Spleen (tissue), 11 donors: Measurements from ENCODE around the gene PRRT4. TPM values are rescaled to one million over a fixed set of nuclear protein-coding genes. Genes with fewer than 3 reads are reported as not detected.

Experiments used
- DNase-seq: peaks from one replicate; pipeline ENCODE4 v3.0.0-alpha.2; 2020
- H3K27ac ChIP-seq, 8 donors: fragments of 200-600 bp; sonication (generic) in 7 of 8; 1 replicate in 4 of 8; 2 replicates in 4 of 8; pipeline versions ENCODE4 v1.5.0 to v1.8.0; 2016 to 2021; ENCODE audit warnings: inconsistent platforms in 4 of 8, mild to moderate bottlenecking in 4 of 8, moderate library complexity in 1 of 8
- H3K27me3 ChIP-seq, 7 donors: fragments of 200-600 bp; sonication (generic) in 6 of 7; replicated peaks in 1 of 7; 1 replicate in 4 of 7; 2 replicates in 3 of 7; pipeline versions ENCODE4 v1.5.0 to v1.8.0; 2016 to 2021; ENCODE audit warnings: inconsistent platforms in 3 of 7, mild to moderate bottlenecking in 1 of 7
- H3K36me3 ChIP-seq, 6 donors: fragments of 200-600 bp; sonication (generic) in 5 of 6; 1 replicate in 4 of 6; 2 replicates in 2 of 6; pipeline versions ENCODE4 v1.5.0 to v1.8.0; 2016 to 2021; ENCODE audit warnings: inconsistent platforms in 2 of 6
- H3K4me1 ChIP-seq, 6 donors: fragments of 200-600 bp; sonication (generic) in 5 of 6; 1 replicate in 3 of 6; 2 replicates in 3 of 6; pipeline versions ENCODE4 v1.5.0 to v1.8.0; 2016 to 2021; ENCODE audit warnings: inconsistent platforms in 3 of 6
- H3K4me3 ChIP-seq, 8 donors: fragments of 200-600 bp; sonication (generic) in 7 of 8; 1 replicate in 4 of 8; 2 replicates in 4 of 8; pipeline versions ENCODE4 v1.5.0 to v1.8.0; 2016 to 2021; ENCODE audit warnings: inconsistent platforms in 4 of 8, mild to moderate bottlenecking in 4 of 8, moderate library complexity in 2 of 8
- H3K9me3 ChIP-seq, 8 donors: fragments of 200-600 bp; sonication (generic) in 7 of 8; 1 replicate in 4 of 8; 2 replicates in 4 of 8; pipeline versions ENCODE4 v1.5.0 to v1.8.0; 2016 to 2021; ENCODE audit warnings: inconsistent platforms in 4 of 8
- POLR2A ChIP-seq, 3 donors: fragments of 450-650 bp; IDR thresholded peaks; one replicate each; pipeline ENCODE4 v1.5.1; 2017; ENCODE audit warnings: antibody characterized with exemption in 3 of 3, mild to moderate bottlenecking in 1 of 3
- POLR2AphosphoS5 ChIP-seq, 3 donors: sonication (generic); formaldehyde crosslinking; IDR thresholded peaks; one replicate each; pipeline ENCODE4 v1.5.1; 2017; ENCODE audit warnings: antibody characterized with exemption in 3 of 3
- WGBS, 5 donors: extraction: QIAGEN DNeasy Blood & Tissue Kit in 3 of 5; methylation state at CpG; one replicate each; pipeline versions ENCODE4 v1.1.5 to v1.1.7; 2013 to 2018; 5-methylcytosine and 5-hydroxymethylcytosine counted together
- intact Hi-C: fragments of 100-400 bp; cut with DNase I; formaldehyde crosslinking; loops from one replicate; pipeline ENCODE4 v1.15.0; 2023; ENCODE audit warnings: low total_unique reads
- polyA plus RNA-seq, 3 donors: library from polyadenylated mRNA; stranded (reverse); fragments of 200-250 nt; gene quantifications; one replicate each; pipeline ENCODE4 v1.2.1, GENCODE V29; 2013
- total RNA-seq, 7 donors: library from RNA; depleted of rRNA in 3 of 7; stranded (reverse); fragments of >200 nt in 3 of 7; fragmentation: NEBNext Ultra II Directional in 4 of 7; extraction: Animal tissue kit (Norgen Biotek cat#: 25700) in 4 of 7; gene quantifications; one replicate each; pipeline versions ENCODE4 v1.1.0 to v1.2.1, GENCODE V29; 2016 to 2021
- TF ChIP-seq, protein P1 (sequence below), 11 experiments: fragments of 200-600 bp in 7 of 11; fragments of 450-650 bp in 4 of 11; sonication (generic) in 4 of 11; IDR thresholded peaks in 8 of 11; conservative IDR thresholded peaks in 3 of 11; 1 replicate in 7 of 11; 2 replicates in 4 of 11; pipeline versions ENCODE4 v1.4.0 to v1.8.0; 2016 to 2021; ENCODE audit warnings: antibody characterized with exemption in 11 of 11, inconsistent platforms in 4 of 11, mild to moderate bottlenecking in 1 of 11
- donor health status: healthy with polysubstance abuse.
- donor health status: DM: no; HTN: no; CAD: no; lungs with moderate emphysema.
- donor health status: DM: no; HTN: no; CAD: no.
- donor health status: Bipolar disorder and iron deficiency.
- donor health status: healthy.
- donor health status: DM: no; HTN: no; CAD: no.
- donor health status: DM: yes; HTN: yes; CAD: no.

The PRRT4 gene
- total and polyA plus RNA-seq, 10 donors: 0.14 to 5.4 (median 0.45) TPM; not detected in 1

GRCh38 chr7:128352636-128353035, 8.9 kb downstream of the PRRT4 start:
- Histone ChIP-seq H3K36me3 (no peaks in the 10 kb centered on the region), H3K27me3 (peaks cover 4 to 67% (median 31%) of the 10 kb centered on the region in 7 donors), H3K4me1 (peaks cover 3 to 23% (median 11%) of the 10 kb centered on the region in 6 donors), H3K9me3 (no peaks in the 10 kb centered on the region), H3K4me3 (peak overlapping the region in 1 of 8 donors; percentile 41), H3K27ac (no peak overlapping the region)
- WGBS, 5 donors: 67 to 77% (median 73%) methylated on average over 8 of the region's 8 CpGs
- TF ChIP-seq POLR2A (IDR thresholded peaks at IDR 0.05) (no peak), POLR2AphosphoS5 (IDR thresholded peaks at IDR 0.05) (no peak)
- TF ChIP-seq, protein P1, sequence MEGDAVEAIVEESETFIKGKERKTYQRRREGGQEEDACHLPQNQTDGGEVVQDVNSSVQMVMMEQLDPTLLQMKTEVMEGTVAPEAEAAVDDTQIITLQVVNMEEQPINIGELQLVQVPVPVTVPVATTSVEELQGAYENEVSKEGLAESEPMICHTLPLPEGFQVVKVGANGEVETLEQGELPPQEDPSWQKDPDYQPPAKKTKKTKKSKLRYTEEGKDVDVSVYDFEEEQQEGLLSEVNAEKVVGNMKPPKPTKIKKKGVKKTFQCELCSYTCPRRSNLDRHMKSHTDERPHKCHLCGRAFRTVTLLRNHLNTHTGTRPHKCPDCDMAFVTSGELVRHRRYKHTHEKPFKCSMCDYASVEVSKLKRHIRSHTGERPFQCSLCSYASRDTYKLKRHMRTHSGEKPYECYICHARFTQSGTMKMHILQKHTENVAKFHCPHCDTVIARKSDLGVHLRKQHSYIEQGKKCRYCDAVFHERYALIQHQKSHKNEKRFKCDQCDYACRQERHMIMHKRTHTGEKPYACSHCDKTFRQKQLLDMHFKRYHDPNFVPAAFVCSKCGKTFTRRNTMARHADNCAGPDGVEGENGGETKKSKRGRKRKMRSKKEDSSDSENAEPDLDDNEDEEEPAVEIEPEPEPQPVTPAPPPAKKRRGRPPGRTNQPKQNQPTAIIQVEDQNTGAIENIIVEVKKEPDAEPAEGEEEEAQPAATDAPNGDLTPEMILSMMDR (IDR thresholded peaks at IDR 0.05 in 8 of 11, conservative IDR thresholded peaks at IDR 0.05 in 3 of 11): no peak
- intact Hi-C loops: no loop called here
- no peak for DNase-seq

- intact Hi-C loops: no loop called here
- peak; percentile 85 for DNase-seq
- WGBS, 5 donors: 13 to 34% (median 15%) methylated on average over 7 to 34 of the region's 34 CpGs
- TF ChIP-seq POLR2A (IDR thresholded peaks at IDR 0.05) (no peak), POLR2AphosphoS5 (IDR thresholded peaks at IDR 0.05) (peak in 1 of 3 donors; percentile 42)
- TF ChIP-seq, protein P1 (IDR thresholded peaks at IDR 0.05 in 8 of 11, conservative IDR thresholded peaks at IDR 0.05 in 3 of 11): peak in 10 of 11 experiments; percentile 10 to 74 (median 55)
- H3K4me3 ChIP-seq: peak overlapping the region in 5 of 8 donors; percentile 15 to 66 (median 38)
- H3K9me3 ChIP-seq: no peaks in the 10 kb centered on the region
- H3K4me1 ChIP-seq: peaks cover 3 to 23% (median 11%) of the 10 kb centered on the region in 6 donors
- H3K36me3 ChIP-seq: no peaks in the 10 kb centered on the region
- H3K27me3 ChIP-seq: peaks cover 4 to 68% (median 31%) of the 10 kb centered on the region in 7 donors
- no peak overlapping the region for H3K27ac ChIP-seq
These were observed 9.3 kb downstream of the PRRT4 start for GRCh38 chr7:128352153-128352537.

- Histone ChIP-seq H3K27ac (no peak overlapping the region), H3K9me3 (no peaks in the 10 kb centered on the region), H3K36me3 (no peaks in the 10 kb centered on the region), H3K4me3 (peak overlapping the region in 7 of 8 donors; percentile 17 to 66 (median 36)), H3K4me1 (peaks cover 3 to 23% (median 11%) of the 10 kb centered on the region in 6 donors), H3K27me3 (peaks cover 4 to 68% (median 31%) of the 10 kb centered on the region in 7 donors)
- peak; percentile 80 for DNase-seq
- TF ChIP-seq, protein P1 (IDR thresholded peaks at IDR 0.05 in 8 of 11, conservative IDR thresholded peaks at IDR 0.05 in 3 of 11): no peak
- no peak for TF ChIP-seq POLR2AphosphoS5 (IDR thresholded peaks at IDR 0.05)
- TF ChIP-seq POLR2A (IDR thresholded peaks at IDR 0.05): no peak
- 10 to 28% (median 13%) methylated on average over 25 to 97 of the region's 97 CpGs for WGBS, 5 donors
- intact Hi-C loops: no loop called here
These were observed 10.0 kb downstream of the PRRT4 start for GRCh38 chr7:128351296-128352152.

DNA sequence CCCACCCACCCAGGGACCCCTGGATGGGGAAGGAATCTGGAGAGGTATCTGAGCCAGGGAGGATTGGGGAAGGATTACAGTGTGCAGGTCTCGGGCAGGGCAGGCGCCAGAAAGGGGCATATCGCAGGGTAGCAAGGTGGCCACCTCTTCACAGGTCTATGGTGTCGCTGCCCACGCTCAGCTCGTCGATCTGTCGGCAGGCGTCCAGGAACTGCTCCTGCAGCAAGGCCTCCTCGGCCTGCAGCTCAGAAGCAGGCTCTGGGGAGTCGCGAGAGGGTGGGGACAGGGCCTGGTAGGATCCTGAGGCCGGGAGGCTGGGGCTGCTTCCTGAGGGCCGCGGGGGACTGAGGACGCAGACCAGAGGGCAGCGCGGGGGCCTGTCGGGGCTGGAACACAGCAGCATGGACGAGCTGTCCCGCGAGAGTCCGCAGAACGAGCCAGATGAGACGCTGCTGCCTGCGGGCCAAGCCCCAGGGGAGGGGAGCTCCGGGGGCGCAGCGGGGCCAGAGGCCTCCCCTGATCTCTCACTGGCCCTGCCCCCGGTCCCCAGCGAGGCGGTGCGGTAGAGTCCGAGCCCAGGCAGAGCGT, 10.7 kb downstream of the PRRT4 start:
- WGBS, 5 donors: 70 to 92% (median 74%) methylated on average over 9 to 35 of the region's 35 CpGs

More for the DNA sequence above, 10.7 kb downstream of the PRRT4 start:
- no peak for DNase-seq
- no peaks in the 10 kb centered on the region for H3K9me3 ChIP-seq
- intact Hi-C loops: no loop called here
- peak overlapping the region in 5 of 8 donors; percentile 32 to 66 (median 38) for H3K4me3 ChIP-seq
- H3K36me3 ChIP-seq: no peaks in the 10 kb centered on the region
- H3K27me3 ChIP-seq: peaks cover 4 to 68% (median 31%) of the 10 kb centered on the region in 7 donors
- peaks cover 3 to 23% (median 11%) of the 10 kb centered on the region in 6 donors for H3K4me1 ChIP-seq
- TF ChIP-seq POLR2A (IDR thresholded peaks at IDR 0.05): no peak
- TF ChIP-seq, protein P1 (IDR thresholded peaks at IDR 0.05 in 8 of 11, conservative IDR thresholded peaks at IDR 0.05 in 3 of 11): no peak
- TF ChIP-seq POLR2AphosphoS5 (IDR thresholded peaks at IDR 0.05): no peak
- no peak overlapping the region for H3K27ac ChIP-seq
